Choroid plexus epithelial cell (primary cell): Measurements from ENCODE around the gene C2orf81.

Experiments used
- DNase-seq: peaks from one replicate; pipeline ENCODE4 v3.0.0-alpha.2; 2010; ENCODE audit warnings: low read depth
- H3K4me3 ChIP-seq: 2 replicates; pipeline ENCODE4 v1.5.1; 2011; ENCODE audit warnings: low read depth, mild to moderate bottlenecking, control low read depth, low read length, moderate library complexity
- CTCF ChIP-seq: conservative IDR thresholded peaks from 2 replicates; pipeline ENCODE4 v1.5.1; 2011; ENCODE audit warnings: low read depth, mild to moderate bottlenecking, control low read depth, inconsistent platforms, low read length, moderate library complexity

C2orf81 gene

GRCh38 chr2:74413001-74413698 is 8.3 kb downstream of the C2orf81 start:
- DNase-seq, result no peak
- H3K4me3 ChIP-seq, result no peak overlapping the region
- TF ChIP-seq CTCF, result no peak

- no peak for DNase-seq
- no peak overlapping the region for H3K4me3 ChIP-seq
- TF ChIP-seq CTCF, result no peak
These were observed 13.7 kb downstream of the C2orf81 start for GRCh38 chr2:74407682-74408081.

- no peak overlapping the region for H3K4me3 ChIP-seq
- TF ChIP-seq CTCF, result no peak
- DNase-seq, result no peak
These were observed 15.4 kb downstream of the C2orf81 start for GRCh38 chr2:74406035-74406434.

- TF ChIP-seq CTCF, result no peak
- DNase-seq, result no peak
- no peak overlapping the region for H3K4me3 ChIP-seq
These were observed 19.5 kb downstream of the C2orf81 start for GRCh38 chr2:74401891-74402290.

- peak; percentile 66 for DNase-seq
- no peak overlapping the region for H3K4me3 ChIP-seq
- peak; percentile 72 for TF ChIP-seq CTCF
These were observed 21.6 kb downstream of the C2orf81 start for GRCh38 chr2:74399785-74400184.

- TF ChIP-seq CTCF, result no peak
- H3K4me3 ChIP-seq, result no peak overlapping the region
- no peak for DNase-seq
These were observed 25.3 kb downstream of the C2orf81 start for GRCh38 chr2:74396149-74396548.

GRCh38 chr2:74393525-74393924 is 27.9 kb downstream of the C2orf81 start:
- H3K4me3 ChIP-seq, result no peak overlapping the region
- no peak for DNase-seq
- TF ChIP-seq CTCF, result no peak
